ENCODE results near the gene COL4A2. TPM values are rescaled to one million over a fixed set of nuclear protein-coding genes. Genes with fewer than 3 reads are reported as not detected.
"Not testable (repeated sequence)": the region's sequence is repeated elsewhere in the genome, so short reads cannot be mapped to it uniquely, and the experiment has no call there.

COL4A2 gene
- total RNA-seq, 1 donor from 2014 or later = not detected

GRCh38 chr13:110448677-110449076 is 141.6 kb downstream of the COL4A2 start:
- no peak for DNase-seq
- no peak for TF ChIP-seq CTCF (IDR thresholded peaks at IDR 0.05)
- Mint-ChIP-seq H3K27me3 (peaks cover 14% of the 10 kb centered on the region), H3K27ac (no peak overlapping the region), H3K9me3 (no peaks in the 10 kb centered on the region), H3K4me1 (peaks cover 12% of the 10 kb centered on the region), H3K4me3 (no peak overlapping the region), H3K36me3 (ENCODE audit: low read depth) (no peaks in the 10 kb centered on the region)
- intact Hi-C loops (cut with micrococcal nuclease) = no loop called here
- POLR2A ChIA-PET = no interaction called here
- CTCF ChIA-PET = no interaction called here
- no peak for ATAC-seq (ENCODE audit: low read depth)

GRCh38 chr13:110449219-110450015 is 142.3 kb downstream of the COL4A2 start:
- intact Hi-C loops (cut with micrococcal nuclease) = no loop called here

GRCh38 chr13:110450016-110450900 is 143.2 kb downstream of the COL4A2 start:
- H3K27ac Mint-ChIP-seq = no peak overlapping the region
- H3K36me3 Mint-ChIP-seq (ENCODE audit: low read depth) = no peaks in the 10 kb centered on the region

More at GRCh38 chr13:110449219-110450015, 142.3 kb downstream of the COL4A2 start:
- H3K36me3 Mint-ChIP-seq (ENCODE audit: low read depth) = no peaks in the 10 kb centered on the region
- ChIA-PET POLR2A (interaction anchor here (0.6 kb wide), 1 partner anchor 126 kb away, joined by 5 read pairs; no protein-coding TSS in a partner anchor), CTCF (no interaction called here)
- peaks cover 11% of the 10 kb centered on the region for H3K27me3 Mint-ChIP-seq
- H3K27ac Mint-ChIP-seq = no peak overlapping the region
- no peak overlapping the region for H3K4me3 Mint-ChIP-seq
- DNase-seq (no peak), ATAC-seq (ENCODE audit: low read depth) (no peak)
- no peak for TF ChIP-seq CTCF (IDR thresholded peaks at IDR 0.05)
- peaks cover 12% of the 10 kb centered on the region for H3K4me1 Mint-ChIP-seq
- H3K9me3 Mint-ChIP-seq = no peaks in the 10 kb centered on the region

GRCh38 chr13:110450941-110451730 is 144.1 kb downstream of the COL4A2 start:
- no peak for ATAC-seq (ENCODE audit: low read depth)
- POLR2A ChIA-PET = no interaction called here
- H3K27ac Mint-ChIP-seq = no peak overlapping the region
- no peak for DNase-seq
- no peak for TF ChIP-seq CTCF (IDR thresholded peaks at IDR 0.05)
- no peak overlapping the region for H3K4me3 Mint-ChIP-seq
- H3K36me3 Mint-ChIP-seq (ENCODE audit: low read depth) = no peaks in the 10 kb centered on the region
- intact Hi-C loops (cut with micrococcal nuclease) = no loop called here
- peaks cover 11% of the 10 kb centered on the region for H3K4me1 Mint-ChIP-seq
- peaks cover 9% of the 10 kb centered on the region for H3K27me3 Mint-ChIP-seq
- CTCF ChIA-PET = no interaction called here
- H3K9me3 Mint-ChIP-seq = no peaks in the 10 kb centered on the region

More at GRCh38 chr13:110450016-110450900, 143.2 kb downstream of the COL4A2 start:
- Mint-ChIP-seq H3K27me3 (peaks cover 8% of the 10 kb centered on the region), H3K4me3 (no peak overlapping the region), H3K9me3 (no peaks in the 10 kb centered on the region), H3K4me1 (peaks cover 9% of the 10 kb centered on the region)
- DNase-seq (no peak), ATAC-seq (ENCODE audit: low read depth) (no peak)
- no peak for TF ChIP-seq CTCF (IDR thresholded peaks at IDR 0.05)
- ChIA-PET CTCF (no interaction called here), POLR2A (no interaction called here)
- intact Hi-C loops (cut with micrococcal nuclease) = no loop called here

- DNase-seq; ATAC-seq (ENCODE audit: low read depth); H3K4me3 Mint-ChIP-seq; H3K27ac Mint-ChIP-seq; intact Hi-C loops (cut with micrococcal nuclease); H3K27me3 Mint-ChIP-seq; H3K36me3 Mint-ChIP-seq (ENCODE audit: low read depth); CTCF ChIA-PET; H3K4me1 Mint-ChIP-seq; POLR2A ChIA-PET; H3K9me3 Mint-ChIP-seq: not testable (repeated sequence)
These were observed 146.0 kb downstream of the COL4A2 start for GRCh38 chr13:110453091-110453490.
